ENCODE measurements around the gene MRPS7.
"Not testable (repeated sequence)": the region's sequence is repeated elsewhere in the genome, so short reads cannot be mapped to it uniquely, and the experiment has no call there.

MRPS7 gene

GRCh38 chr17:75246404-75246803, 15.3 kb upstream of the MRPS7 start:
- Histone ChIP-seq H3K9ac (ENCODE audit: low read length) (no peak overlapping the region), H3K9me3 (ENCODE audit: control insufficient read depth, low read length) (no peaks in the 10 kb centered on the region), H3K36me3 (ENCODE audit: control insufficient read depth, insufficient read depth, low read length) (peaks cover 27% of the 10 kb centered on the region), H3K4me1 (ENCODE audit: control insufficient read depth, insufficient read depth, low read length) (peaks cover 3% of the 10 kb centered on the region), H3K27me3 (ENCODE audit: control insufficient read depth, insufficient read depth, low read length) (no peaks in the 10 kb centered on the region), H3K4me3 (ENCODE audit: low read length) (no peak overlapping the region)

- H3K4me1 ChIP-seq (ENCODE audit: control insufficient read depth, insufficient read depth, low read length): peaks cover 3% of the 10 kb centered on the region
- H3K9me3 ChIP-seq (ENCODE audit: control insufficient read depth, low read length): no peaks in the 10 kb centered on the region
- H3K4me3 ChIP-seq (ENCODE audit: low read length): no peak overlapping the region
- H3K9ac ChIP-seq (ENCODE audit: low read length): no peak overlapping the region
- H3K27me3 ChIP-seq (ENCODE audit: control insufficient read depth, insufficient read depth, low read length): no peaks in the 10 kb centered on the region
- H3K36me3 ChIP-seq (ENCODE audit: control insufficient read depth, insufficient read depth, low read length): peaks cover 14% of the 10 kb centered on the region
Measured at GRCh38 chr17:75249564-75249963, 12.1 kb upstream of the MRPS7 start.

GRCh38 chr17:75250009-75250471, 11.6 kb upstream of the MRPS7 start:
- Histone ChIP-seq H3K4me3 (ENCODE audit: low read length) (no peak overlapping the region), H3K4me1 (ENCODE audit: control insufficient read depth, insufficient read depth, low read length) (peaks cover 3% of the 10 kb centered on the region), H3K27me3 (ENCODE audit: control insufficient read depth, insufficient read depth, low read length) (no peaks in the 10 kb centered on the region), H3K9ac (ENCODE audit: low read length) (no peak overlapping the region), H3K36me3 (ENCODE audit: control insufficient read depth, insufficient read depth, low read length) (peaks cover 14% of the 10 kb centered on the region), H3K9me3 (ENCODE audit: control insufficient read depth, low read length) (no peaks in the 10 kb centered on the region)

- H3K9ac ChIP-seq (ENCODE audit: low read length): no peak overlapping the region
- H3K36me3 ChIP-seq (ENCODE audit: control insufficient read depth, insufficient read depth, low read length): peaks cover 4% of the 10 kb centered on the region
- H3K27me3 ChIP-seq (ENCODE audit: control insufficient read depth, insufficient read depth, low read length): no peaks in the 10 kb centered on the region
- peaks cover 3% of the 10 kb centered on the region for H3K4me1 ChIP-seq (ENCODE audit: control insufficient read depth, insufficient read depth, low read length)
- H3K4me3 ChIP-seq (ENCODE audit: low read length): no peak overlapping the region
- no peaks in the 10 kb centered on the region for H3K9me3 ChIP-seq (ENCODE audit: control insufficient read depth, low read length)
Measured at GRCh38 chr17:75252039-75252816, 9.5 kb upstream of the MRPS7 start.

GRCh38 chr17:75255954-75256698, 5.6 kb upstream of the MRPS7 start:
- peaks cover 14% of the 10 kb centered on the region for H3K4me1 ChIP-seq (ENCODE audit: control insufficient read depth, insufficient read depth, low read length)
- not testable (repeated sequence) for H3K4me3 ChIP-seq (ENCODE audit: low read length); H3K9ac ChIP-seq (ENCODE audit: low read length); H3K9me3 ChIP-seq (ENCODE audit: control insufficient read depth, low read length); H3K36me3 ChIP-seq (ENCODE audit: control insufficient read depth, insufficient read depth, low read length); H3K27me3 ChIP-seq (ENCODE audit: control insufficient read depth, insufficient read depth, low read length)

GRCh38 chr17:75257228-75257627, 4.5 kb upstream of the MRPS7 start:
- peaks cover 14% of the 10 kb centered on the region for H3K4me1 ChIP-seq (ENCODE audit: control insufficient read depth, insufficient read depth, low read length)
- not testable (repeated sequence) for H3K36me3 ChIP-seq (ENCODE audit: control insufficient read depth, insufficient read depth, low read length)

GRCh38 chr17:75260641-75261335, 891 bp upstream of the MRPS7 start:
- Histone ChIP-seq H3K4me3 (ENCODE audit: low read length) (peak overlapping the region; percentile 92), H3K4me1 (ENCODE audit: control insufficient read depth, insufficient read depth, low read length) (peaks cover 21% of the 10 kb centered on the region), H3K9ac (ENCODE audit: low read length) (peak overlapping the region; percentile 97), H3K9me3 (ENCODE audit: control insufficient read depth, low read length) (no peaks in the 10 kb centered on the region), H3K36me3 (ENCODE audit: control insufficient read depth, insufficient read depth, low read length) (peaks cover 5% of the 10 kb centered on the region), H3K27me3 (ENCODE audit: control insufficient read depth, insufficient read depth, low read length) (no peaks in the 10 kb centered on the region)

More at GRCh38 chr17:75257228-75257627, 4.5 kb upstream of the MRPS7 start:
- H3K27me3 ChIP-seq (ENCODE audit: control insufficient read depth, insufficient read depth, low read length); H3K9ac ChIP-seq (ENCODE audit: low read length); H3K9me3 ChIP-seq (ENCODE audit: control insufficient read depth, low read length); H3K4me3 ChIP-seq (ENCODE audit: low read length): not testable (repeated sequence)

- Histone ChIP-seq H3K4me1 (ENCODE audit: control insufficient read depth, insufficient read depth, low read length) (peaks cover 25% of the 10 kb centered on the region), H3K36me3 (ENCODE audit: control insufficient read depth, insufficient read depth, low read length) (peaks cover 5% of the 10 kb centered on the region), H3K9me3 (ENCODE audit: control insufficient read depth, low read length) (no peaks in the 10 kb centered on the region), H3K9ac (ENCODE audit: low read length) (peak overlapping the region; percentile 97), H3K27me3 (ENCODE audit: control insufficient read depth, insufficient read depth, low read length) (no peaks in the 10 kb centered on the region), H3K4me3 (ENCODE audit: low read length) (peak overlapping the region; percentile 92)
Measured at GRCh38 chr17:75262112-75262606, 480 bp downstream of the MRPS7 start.

GRCh38 chr17:75263055-75263454, 1.4 kb downstream of the MRPS7 start:
- Histone ChIP-seq H3K9me3 (ENCODE audit: control insufficient read depth, low read length) (no peaks in the 10 kb centered on the region), H3K27me3 (ENCODE audit: control insufficient read depth, insufficient read depth, low read length) (no peaks in the 10 kb centered on the region), H3K4me3 (ENCODE audit: low read length) (no peak overlapping the region), H3K9ac (ENCODE audit: low read length) (no peak overlapping the region), H3K4me1 (ENCODE audit: control insufficient read depth, insufficient read depth, low read length) (peaks cover 33% of the 10 kb centered on the region), H3K36me3 (ENCODE audit: control insufficient read depth, insufficient read depth, low read length) (peaks cover 5% of the 10 kb centered on the region)

GRCh38 chr17:75265614-75266315, 4.1 kb downstream of the MRPS7 start:
- H3K9ac ChIP-seq (ENCODE audit: low read length): no peak overlapping the region
- H3K4me3 ChIP-seq (ENCODE audit: low read length): no peak overlapping the region
- H3K27me3 ChIP-seq (ENCODE audit: control insufficient read depth, insufficient read depth, low read length): no peaks in the 10 kb centered on the region
- H3K9me3 ChIP-seq (ENCODE audit: control insufficient read depth, low read length): no peaks in the 10 kb centered on the region
- peaks cover 5% of the 10 kb centered on the region for H3K36me3 ChIP-seq (ENCODE audit: control insufficient read depth, insufficient read depth, low read length)
- peaks cover 30% of the 10 kb centered on the region for H3K4me1 ChIP-seq (ENCODE audit: control insufficient read depth, insufficient read depth, low read length)

GRCh38 chr17:75266316-75267152, 4.9 kb downstream of the MRPS7 start:
- Histone ChIP-seq H3K27me3 (ENCODE audit: control insufficient read depth, insufficient read depth, low read length) (no peaks in the 10 kb centered on the region), H3K4me1 (ENCODE audit: control insufficient read depth, insufficient read depth, low read length) (peaks cover 30% of the 10 kb centered on the region), H3K4me3 (ENCODE audit: low read length) (no peak overlapping the region), H3K9me3 (ENCODE audit: control insufficient read depth, low read length) (no peaks in the 10 kb centered on the region), H3K36me3 (ENCODE audit: control insufficient read depth, insufficient read depth, low read length) (peaks cover 5% of the 10 kb centered on the region), H3K9ac (ENCODE audit: low read length) (no peak overlapping the region)

Measured in mucosa of stomach (tissue), 1 donor.